KG1 (cell line): ENCODE data around the gene GOLGA6C.
"Not testable (repeated sequence)": the region's sequence is repeated elsewhere in the genome, so short reads cannot be mapped to it uniquely, and the experiment has no call there.

Experiments
- DNase-seq: peaks from one replicate; lab custom pipeline; 2025; lab: John Stamatoyannopoulos, UW

GOLGA6C gene, protein sequence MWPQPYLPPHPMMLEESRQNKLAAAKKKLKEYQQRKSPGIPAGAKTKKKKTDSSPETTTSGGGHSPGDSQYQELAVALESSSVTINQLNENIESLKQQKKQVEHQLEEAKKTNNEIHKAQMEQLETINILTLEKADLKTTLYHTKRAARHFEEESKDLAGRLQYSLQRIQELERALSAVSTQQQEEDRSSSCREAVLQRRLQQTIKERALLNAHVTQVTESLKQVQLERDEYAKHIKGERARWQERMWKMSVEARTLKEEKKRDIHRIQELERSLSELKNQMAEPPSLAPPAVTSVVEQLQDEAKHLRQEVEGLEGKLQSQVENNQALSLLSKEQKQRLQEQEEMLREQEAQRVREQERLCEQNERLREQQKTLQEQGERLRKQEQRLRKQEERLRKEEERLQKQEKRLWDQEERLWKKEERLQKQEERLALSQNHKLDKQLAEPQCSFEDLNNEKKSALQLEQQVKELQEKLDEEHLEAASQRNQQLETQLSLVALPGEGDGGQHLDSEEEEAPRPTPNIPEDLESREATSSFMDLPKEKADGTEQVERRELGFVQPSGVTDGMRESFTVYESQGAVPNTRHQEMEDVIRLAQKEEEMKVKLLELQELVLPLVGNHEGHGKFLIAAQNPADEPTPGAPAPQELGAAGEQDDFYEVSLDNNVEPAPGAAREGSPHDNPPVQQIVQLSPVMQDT

GRCh38 chr15:75258034-75258433 is at the start of gene GOLGA6C:
Gene GOLGA6C (plus strand): TSS chr15:75258334. CDS start chr15:75258599, 265 bp downstream.
- DNase-seq: not testable (repeated sequence)

GRCh38 chr15:75208501-75209288 is 49.4 kb upstream of the GOLGA6C start:
- no peak for DNase-seq

DNA sequence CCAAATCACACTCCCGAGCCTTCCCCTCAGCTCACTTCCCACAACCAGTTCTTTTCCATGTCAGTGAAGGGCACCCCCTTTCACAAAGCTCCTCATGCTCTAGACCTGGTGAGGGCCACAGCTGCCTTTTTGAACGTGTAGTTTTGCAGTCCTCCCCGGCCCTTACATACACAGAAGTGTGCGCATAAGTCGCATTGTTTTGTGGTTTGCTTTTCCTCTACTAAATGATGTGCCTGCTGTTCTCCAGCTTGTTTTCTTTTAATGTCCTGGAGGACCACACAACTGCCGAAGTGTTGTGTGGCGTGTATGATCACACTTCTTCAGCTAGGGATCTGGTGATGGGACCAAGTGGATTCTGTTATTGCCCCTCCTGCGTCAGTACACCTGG is 48.9 kb upstream of the GOLGA6C start:
- no peak for DNase-seq

DNA sequence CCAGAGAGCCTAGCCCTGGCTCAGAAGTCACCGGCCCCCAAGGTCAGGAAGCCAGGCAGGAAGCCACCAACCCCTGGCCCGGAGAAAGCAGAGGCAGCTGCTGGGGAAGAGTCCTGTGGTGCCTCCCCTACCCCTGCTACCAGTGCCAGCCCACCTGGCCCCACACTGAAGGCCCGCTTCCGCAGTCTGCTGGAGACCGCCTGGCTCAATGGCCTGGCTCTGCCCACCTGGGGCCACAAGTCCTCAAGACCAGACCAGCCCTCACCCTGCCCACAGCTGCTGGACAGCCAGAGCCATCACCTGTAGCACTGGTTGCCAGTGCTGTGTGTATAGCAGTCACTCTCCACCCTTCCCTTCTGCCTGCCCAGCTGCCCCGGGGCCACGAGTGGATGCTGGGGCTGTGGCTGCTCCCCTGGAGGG is 47.3 kb upstream of the GOLGA6C start:
- no peak for DNase-seq

- no peak for DNase-seq
Measured at GRCh38 chr15:75211436-75212199, 46.5 kb upstream of the GOLGA6C start.

- no peak for DNase-seq
Measured at GRCh38 chr15:75212200-75212858, 45.8 kb upstream of the GOLGA6C start.

DNA sequence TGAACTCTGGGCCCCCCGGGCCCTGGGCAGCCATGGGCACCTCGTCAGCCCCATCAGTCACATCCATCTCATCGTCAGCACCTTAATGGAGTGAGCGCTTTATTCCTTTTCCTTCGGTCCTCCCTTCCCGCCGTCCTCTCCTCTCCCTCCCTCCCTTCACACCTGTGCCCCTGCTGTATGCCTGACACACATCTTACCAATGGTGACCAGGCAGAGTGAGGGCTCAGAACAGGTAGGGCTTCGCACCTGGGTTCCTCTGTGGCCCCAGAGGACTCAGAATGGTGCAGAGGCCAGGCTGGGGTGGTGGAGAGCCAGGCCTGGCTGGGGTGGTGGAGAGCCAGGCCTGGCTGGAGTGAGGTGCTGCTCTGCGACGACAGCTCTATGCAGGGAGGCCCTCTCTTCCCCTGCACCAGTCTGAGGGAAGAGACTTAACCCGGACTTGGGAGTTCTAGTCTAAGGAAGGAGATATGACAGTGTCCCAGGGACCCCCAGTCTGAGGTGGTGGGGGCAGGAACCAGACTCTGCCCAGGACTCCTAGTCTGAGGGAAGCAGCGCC is 44.8 kb upstream of the GOLGA6C start:
- DNase-seq: no peak

- no peak for DNase-seq
Measured at GRCh38 chr15:75213768-75214221, 44.3 kb upstream of the GOLGA6C start.

DNA sequence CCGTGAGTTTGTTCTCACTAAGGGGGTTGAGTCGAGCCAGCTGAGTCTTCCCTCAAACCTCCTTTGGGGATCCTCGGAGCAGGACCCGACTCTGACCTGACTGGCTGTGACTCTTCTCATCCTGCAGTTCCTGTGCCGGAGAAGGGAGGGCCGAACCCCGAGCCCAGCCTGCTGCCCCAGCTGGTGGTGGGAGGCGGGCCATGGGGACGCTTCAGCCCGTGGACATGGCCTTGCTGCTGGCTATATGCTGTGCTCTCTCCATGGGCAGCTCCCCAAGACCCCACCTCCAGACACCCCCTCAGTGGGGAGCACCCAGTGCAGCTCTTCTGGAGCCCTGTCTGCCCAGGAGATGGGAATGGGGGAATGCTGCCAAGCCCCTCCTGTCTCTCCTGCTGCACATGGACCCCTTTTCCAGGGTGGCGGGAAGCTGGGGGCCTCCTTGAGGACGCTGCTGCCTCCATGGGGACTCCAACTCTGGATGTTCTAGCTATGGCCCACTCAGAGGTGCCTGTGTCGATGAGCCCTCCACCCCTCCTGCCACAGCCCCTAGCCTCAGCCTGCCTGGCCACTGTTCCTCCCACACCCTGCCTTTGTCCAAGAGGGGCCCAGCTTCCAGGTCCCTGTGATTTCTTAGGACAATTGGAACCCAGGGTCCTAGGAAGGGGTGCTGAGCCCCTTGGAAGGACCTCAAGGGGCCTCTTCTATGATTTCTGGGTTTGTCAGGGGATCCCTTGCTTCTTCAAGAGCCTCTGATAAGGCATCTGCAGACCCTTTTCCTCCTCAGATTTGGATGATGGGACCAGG is 43.6 kb upstream of the GOLGA6C start:
- DNase-seq: no peak

DNA sequence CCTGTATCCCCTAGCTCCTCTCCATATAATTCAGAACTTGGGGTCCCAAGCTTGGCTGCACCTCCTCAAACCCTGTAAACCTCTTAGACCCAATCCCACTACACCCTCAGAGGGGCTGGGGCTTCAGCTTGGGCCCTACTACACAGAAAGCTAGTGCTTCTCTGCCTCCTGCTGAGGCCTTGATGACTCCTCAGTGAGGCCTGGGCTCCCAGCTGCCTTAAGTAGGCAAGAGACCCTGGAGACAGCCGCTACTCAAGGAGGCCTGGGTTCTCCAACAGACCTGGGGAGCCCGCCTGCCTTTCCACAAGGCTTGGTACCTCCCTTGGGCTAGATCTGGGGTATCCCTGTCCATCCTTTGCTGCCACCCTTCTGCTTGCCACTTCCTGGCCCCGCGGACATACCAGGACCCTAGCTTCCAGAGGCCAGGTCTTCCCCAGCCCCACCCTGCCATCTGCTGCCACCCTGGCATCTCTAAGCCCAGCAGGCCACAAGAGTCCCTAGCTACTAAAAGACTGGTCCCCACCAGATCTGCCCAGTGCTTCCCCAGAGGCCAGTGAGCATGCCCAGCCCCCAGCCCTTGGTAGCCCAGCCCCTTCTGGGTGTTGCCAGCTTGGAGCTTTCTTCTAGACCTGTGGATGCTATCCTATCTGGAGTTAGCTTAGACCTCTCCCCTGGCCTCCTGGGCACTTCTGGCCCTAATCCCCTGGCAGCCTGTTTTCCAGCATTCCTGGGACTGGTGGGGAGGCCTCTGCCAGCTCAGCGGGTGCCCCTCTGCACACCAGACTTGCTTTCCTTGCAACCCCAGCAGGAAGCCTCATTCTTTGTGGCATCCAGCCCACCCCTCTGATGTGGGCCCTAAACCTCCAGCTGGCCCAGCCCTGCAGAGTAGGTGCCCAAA is 42.8 kb upstream of the GOLGA6C start:
- no peak for DNase-seq

DNA sequence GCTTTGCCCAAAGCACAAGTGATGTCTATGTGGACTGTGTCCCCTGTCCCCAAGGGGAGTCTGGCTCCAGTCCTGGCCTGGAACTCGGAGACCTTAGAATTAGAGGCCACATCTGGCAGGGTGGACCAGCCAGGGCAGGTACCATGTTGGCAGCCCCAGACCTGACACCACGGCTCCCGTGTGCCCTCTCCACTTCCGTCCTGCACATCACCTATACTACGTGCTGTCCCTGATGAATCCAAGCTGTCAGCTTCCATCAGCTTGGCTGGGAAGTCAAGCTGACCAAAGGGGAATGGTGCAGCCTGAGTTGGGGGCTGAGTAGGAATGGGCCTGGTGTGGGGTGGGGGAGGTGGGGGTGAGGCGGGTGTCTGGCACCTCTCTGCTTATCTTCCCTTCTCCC is 41.1 kb upstream of the GOLGA6C start:
- no peak for DNase-seq

- not testable (repeated sequence) for DNase-seq
Measured at GRCh38 chr15:75217574-75217973, 40.6 kb upstream of the GOLGA6C start.

- not testable (repeated sequence) for DNase-seq
Measured at GRCh38 chr15:75219507-75219929, 38.6 kb upstream of the GOLGA6C start.

DNA sequence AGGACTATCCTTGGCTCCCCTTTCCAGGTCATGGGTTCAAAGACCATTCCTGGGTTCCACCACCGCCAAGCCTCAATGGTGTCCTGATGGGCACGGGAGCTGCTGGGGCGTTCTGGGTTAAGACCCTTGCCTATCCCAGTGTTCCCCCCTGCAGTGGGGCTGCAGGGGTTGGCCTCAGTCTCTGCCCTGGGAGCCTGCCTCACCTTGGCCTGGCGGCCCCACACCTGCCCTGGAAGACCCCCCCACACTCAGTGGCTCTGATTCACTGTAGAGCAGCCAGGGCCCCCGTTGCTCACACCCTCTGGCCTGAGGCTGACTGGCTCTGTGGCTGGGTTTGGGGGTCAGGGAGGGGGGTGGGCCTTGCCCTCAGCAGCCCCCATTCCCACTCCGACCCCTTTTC is 34.4 kb upstream of the GOLGA6C start:
- no peak for DNase-seq

DNA sequence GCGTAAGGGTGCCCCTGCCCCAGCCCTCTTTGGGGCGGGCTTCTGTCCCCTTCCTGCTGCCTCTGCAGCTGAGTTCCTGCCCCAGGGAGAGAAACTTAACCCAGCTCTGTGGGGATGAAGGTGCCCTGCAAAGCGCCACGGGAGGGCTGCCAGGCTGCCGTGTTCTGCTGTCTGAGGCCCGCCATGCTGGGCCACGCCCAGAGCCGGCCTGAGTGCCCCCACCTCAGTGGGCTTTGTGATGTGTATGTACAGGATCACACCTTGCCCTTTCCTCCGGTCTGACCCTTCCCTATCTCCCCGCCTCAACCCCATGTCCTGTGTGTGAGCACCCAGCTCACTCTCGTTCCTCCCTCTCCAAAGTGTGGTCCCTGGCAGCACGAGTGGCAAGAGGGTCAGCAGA is 33.9 kb upstream of the GOLGA6C start:
- DNase-seq: no peak

DNA sequence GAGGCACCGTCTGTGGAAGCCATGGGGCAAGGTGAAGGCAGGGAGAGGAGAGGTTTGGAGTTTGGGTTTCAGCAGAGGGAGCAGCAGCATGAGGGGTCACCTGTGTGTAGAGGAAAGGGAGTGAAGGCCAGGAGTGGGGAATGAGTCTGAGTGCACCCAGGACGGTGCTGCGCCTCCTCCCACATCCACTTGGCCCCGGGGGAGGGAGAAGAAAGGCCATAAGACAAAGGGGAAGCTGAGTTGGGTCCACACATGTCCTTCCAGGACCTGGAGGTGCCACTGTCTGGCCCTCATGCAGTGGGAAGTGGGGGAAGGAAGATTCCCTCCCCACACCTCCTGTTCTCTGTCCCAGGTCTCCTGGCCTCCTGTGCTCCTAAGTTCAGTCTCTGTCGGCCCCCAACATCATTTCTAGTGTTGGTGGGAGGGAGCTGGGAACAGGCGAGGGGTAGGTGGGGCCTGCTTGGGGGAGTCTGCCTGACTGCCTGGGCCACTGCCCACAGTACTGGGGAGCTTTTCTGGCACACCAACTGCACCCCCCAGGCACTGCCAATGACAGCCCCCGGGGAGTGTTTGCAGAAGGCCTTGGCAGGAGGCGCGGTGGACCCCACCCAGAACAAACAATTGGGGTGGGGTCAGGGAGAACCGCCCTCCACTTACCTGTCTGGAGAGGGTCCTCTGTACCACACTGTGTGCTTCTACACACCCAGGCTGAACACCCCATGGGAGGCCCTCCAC is 32.9 kb upstream of the GOLGA6C start:
- DNase-seq: not testable (repeated sequence)

- DNase-seq: no peak
Measured at GRCh38 chr15:75225951-75226732, 32.0 kb upstream of the GOLGA6C start.
